C1 segment of cervical spinal cord (tissue), 14 donors: ENCODE data around the gene DDX39A.
A peak's percentile ranks its signal among the peaks of the same experiment; 100 is the strongest.
"Not testable (repeated sequence)": the region's sequence is repeated elsewhere in the genome, so short reads cannot be mapped to it uniquely, and the experiment has no call there.

Source experiments
- DNase-seq, 14 donors: peaks; one replicate each; lab custom pipeline; 2025; lab: John Stamatoyannopoulos, UW

DDX39A gene

GRCh38 chr19:14385492-14385891 is 33.6 kb downstream of the DDX39A start:
- no peak for DNase-seq

DNA sequence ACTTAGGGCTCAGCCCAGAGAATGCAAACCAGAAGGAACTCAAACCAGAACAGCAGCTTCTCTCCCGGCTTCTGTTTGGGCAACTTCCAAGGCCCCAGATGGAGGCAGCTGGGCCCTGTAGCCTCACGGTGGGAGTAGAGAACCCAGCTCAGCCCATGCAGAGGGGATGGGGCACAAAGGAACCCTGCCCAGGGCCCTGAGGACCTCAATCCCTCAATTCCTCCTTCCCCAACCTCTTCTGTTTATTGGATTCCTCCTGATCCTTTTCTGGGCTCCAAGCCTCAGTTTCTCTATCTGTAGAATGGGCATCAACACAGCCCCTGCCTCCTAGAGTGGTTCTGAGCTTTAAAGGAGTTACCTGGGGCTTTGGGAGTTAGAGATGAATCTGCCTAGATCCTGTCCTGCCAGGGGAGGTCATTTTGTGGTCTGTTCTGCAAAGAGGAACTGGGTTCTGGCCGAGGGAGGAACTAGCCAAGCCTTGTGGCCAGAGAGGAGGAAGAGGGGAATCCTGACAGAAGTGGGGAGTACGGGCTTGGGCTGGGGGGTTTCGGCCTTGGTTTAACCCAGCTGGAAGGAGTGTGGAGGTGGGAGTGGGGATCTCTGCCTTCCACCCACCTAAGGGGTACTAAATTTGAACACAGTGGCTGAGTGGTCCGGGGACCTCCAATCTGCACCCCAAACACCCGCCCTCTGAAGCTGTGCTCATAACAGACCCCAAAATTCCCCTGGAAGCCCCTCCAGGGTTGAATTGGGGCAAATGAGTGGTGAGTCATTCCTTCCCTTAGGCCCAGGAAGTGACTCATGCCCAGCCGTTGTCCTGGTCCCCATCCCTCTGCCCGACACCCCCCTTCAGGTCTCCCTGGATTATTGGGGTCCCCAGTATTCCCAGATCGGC is 35.2 kb downstream of the DDX39A start:
- DNase-seq: peak in 5 of 14 donors; percentile 10 to 48 (median 23)

GRCh38 chr19:14381689-14382474 is 37.3 kb downstream of the DDX39A start:
- DNase-seq: peak in 1 of 14 donors; percentile 41

GRCh38 chr19:14379294-14380065 is 39.7 kb downstream of the DDX39A start:
- DNase-seq: no peak

DNA sequence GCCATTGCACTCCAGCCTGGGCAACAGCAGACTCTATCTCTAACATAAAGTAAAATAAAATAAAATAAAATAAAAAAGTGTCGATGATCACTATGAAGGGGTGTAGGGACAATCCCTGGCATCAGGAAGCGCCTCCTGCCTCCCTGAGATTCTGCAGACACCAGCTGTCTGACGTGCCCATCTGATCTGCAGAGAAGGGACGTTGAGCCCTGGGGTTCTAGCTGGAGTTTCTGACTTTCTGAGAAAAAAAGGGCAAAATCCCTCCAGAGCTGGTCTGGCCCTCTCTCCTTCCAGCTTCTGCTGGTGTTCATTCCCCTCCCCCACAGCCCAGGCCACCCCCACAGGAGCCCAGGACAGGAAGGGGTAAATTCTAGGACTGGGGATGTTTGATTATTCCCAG is 40.3 kb downstream of the DDX39A start:
- no peak for DNase-seq

GRCh38 chr19:14377883-14378328 is 41.2 kb downstream of the DDX39A start:
- DNase-seq: no peak

- peak in 1 of 14 donors; percentile 45 for DNase-seq
Measured at GRCh38 chr19:14375582-14376291, 43.4 kb downstream of the DDX39A start.

DNA sequence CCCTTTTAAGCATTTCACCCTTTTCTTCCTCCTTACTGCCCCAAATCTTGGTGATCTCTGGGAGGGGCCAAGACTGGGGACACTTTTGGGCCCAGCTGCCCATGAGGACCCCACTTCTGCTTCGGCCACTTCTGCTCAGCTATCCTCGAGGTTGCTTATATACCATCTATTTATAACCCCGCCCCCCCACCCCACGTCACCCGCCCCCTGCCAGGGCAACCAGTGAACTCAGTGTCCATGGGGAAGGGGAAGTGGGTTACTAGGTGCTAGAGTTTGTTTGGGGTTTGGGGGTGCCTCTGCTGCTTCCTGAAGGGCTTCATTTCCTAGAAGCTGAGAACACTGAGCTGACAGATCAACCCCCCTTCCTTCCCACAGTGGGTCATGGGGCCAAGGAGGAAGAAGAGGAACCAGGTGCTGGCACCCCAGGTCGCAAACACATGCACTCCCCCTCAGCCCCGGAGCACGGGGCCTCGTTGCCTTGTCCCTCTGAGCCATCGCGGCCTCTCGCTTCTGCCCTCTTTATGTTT is 44.0 kb downstream of the DDX39A start:
- peak in 9 of 14 donors; percentile 10 to 69 (median 49) for DNase-seq

DNA sequence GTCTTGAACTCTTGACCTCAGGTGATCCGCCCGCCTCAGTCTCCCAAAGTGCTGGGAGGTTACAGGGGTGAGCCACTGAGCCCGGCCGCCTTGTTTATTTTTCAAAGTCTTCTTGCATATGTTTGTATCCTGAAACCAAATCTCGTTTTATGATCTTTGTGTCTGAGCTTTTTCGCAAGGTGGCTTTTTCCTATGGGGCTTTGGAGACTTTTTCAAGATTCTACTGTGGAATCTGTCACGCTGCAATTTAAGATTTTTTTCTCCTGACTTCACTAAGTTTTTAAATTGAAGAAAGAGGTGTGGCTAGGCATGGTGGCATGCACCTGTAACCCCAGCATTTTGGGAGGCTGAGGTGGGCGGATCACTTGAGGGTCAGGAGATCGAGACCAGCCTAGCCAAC is 44.8 kb downstream of the DDX39A start:
- not testable (repeated sequence) for DNase-seq

- DNase-seq: not testable (repeated sequence)
Measured at GRCh38 chr19:14372384-14373077, 46.6 kb downstream of the DDX39A start.

DNA sequence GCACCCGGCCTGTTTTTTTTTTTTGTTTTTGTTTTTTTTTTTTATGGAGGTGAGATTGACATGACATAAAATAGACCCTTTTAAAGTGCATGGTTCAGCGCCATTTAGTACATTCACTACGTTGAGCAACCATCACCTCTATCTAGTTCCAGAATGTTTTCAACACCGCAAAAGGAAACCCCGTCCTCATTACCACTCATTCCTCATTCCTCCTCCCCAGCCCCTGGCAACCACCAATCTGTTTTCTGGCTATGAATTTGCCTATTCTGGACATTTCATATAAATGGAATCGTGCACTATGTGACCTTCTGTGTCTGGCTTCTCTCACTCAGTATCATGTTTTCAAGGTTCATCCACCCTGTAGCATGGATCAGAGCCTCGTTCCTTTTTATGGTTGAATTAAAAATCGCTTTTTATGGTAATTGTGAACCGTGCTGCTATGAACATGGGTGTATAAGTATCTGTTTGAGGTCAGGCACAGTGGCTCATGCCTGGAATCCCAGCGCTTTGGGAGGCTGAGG is 47.8 kb downstream of the DDX39A start:
- no peak for DNase-seq

GRCh38 chr19:14370940-14371280 is 48.2 kb downstream of the DDX39A start:
- no peak for DNase-seq

- DNase-seq: no peak
Measured at GRCh38 chr19:14370169-14370939, 48.8 kb downstream of the DDX39A start.

- DNase-seq: no peak
Measured at GRCh38 chr19:14369399-14370168, 49.6 kb downstream of the DDX39A start.

DNA sequence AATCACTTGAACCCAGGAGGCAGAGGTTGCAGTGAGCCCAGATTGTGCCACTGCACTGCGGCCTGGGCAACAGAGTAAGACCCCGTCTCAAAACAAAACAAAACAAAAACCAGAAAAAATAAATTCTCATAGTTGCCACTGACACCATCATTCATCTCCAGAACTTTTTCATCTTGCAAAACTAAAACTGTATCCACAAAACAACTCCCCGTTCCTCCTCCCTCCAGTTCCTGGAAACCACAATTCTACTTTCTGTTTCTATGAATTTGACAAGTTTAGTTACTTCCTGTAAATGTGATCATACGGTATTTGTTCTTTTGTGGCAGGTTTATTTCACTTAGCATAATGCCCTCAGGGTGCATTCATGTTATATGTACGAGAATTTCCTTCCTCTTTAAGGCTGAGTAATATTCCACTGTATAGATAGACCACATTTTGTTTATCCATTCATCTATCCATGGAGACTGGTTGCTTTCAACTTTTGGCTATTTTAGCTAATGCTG is 51.1 kb downstream of the DDX39A start:
- DNase-seq: no peak

DNA sequence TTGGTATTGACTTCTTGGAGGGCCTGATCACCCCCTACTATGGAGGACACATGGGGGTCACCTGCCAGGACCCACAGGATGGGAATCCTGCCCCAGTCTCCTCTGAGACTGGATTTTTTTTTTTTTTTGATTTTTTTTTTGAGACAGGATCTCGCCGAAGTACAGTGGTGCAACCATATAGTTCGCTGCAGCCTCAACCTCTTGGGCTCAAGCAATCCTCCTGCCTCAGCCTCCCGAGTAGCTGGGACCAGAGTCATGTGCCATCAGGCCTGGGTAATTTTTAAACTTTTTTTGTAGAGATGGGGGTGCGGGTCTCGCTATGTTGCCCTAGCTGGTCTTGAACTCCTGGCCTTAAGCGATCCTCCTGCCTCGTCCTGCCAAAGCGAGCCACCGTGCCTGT is 52.1 kb downstream of the DDX39A start:
- DNase-seq: no peak

- DNase-seq: peak in 4 of 14 donors; percentile 6 to 20 (median 14)
Measured at GRCh38 chr19:14366529-14366928, 52.6 kb downstream of the DDX39A start.

- not testable (repeated sequence) for DNase-seq
Measured at GRCh38 chr19:14364098-14364443, 55.1 kb downstream of the DDX39A start.
